ENCODE data around the gene MACROD2. TPM values are rescaled to one million over a fixed set of nuclear protein-coding genes. Genes with fewer than 3 reads are reported as not detected.

MACROD2 gene
- total and polyA plus RNA-seq, 2 donors (not counting 1 experiment from before 2014, with no cell fraction given): 5.3 to 6.7 TPM

DNA sequence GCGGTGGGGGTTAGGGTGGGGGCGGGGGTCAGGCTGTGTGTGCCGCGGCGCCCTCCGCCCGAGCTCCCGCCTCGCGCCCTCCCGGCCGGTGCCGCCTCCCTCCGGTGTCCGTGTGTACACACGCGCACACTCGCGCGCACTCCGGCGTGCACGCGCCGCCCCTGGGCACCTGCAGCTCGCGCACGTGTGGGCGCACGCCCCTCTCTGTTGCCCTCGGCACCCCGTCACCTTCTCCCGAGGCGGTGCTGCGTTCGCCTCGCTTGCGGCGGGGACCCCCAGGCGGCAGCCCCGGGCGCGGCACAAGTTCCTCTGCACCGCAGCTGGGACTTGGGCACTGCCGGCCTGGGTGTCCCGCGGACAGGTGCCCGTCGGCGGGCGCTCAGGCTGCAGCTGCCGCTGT is 525 bp downstream of the MACROD2 start:
- Mint-ChIP-seq H3K4me3 (no peak overlapping the region), H3K27me3 (peaks cover 21% of the 10 kb centered on the region), H3K4me1 (peaks cover 5% of the 10 kb centered on the region), H3K9me3 (ENCODE audit: insufficient read depth) (peaks cover 8% of the 10 kb centered on the region), H3K27ac (no peak overlapping the region)
- DNase-seq (peak; percentile 8), ATAC-seq (ENCODE audit: low read depth) (no peak)
- H3K9me3 ChIP-seq (ENCODE audit: control extremely low read depth in 1 of 3, control insufficient read depth in 2 of 3, insufficient read depth in 1 of 3, low read length in 2 of 3): peaks cover 0 to 16% (median 9%) of the 10 kb centered on the region in 3 donors
- ChIA-PET POLR2A (no interaction called here), CTCF (no interaction called here)
- TF ChIP-seq EZH2 (IDR thresholded peaks at IDR 0.05; ENCODE audit: borderline replicate concordance, insufficient read depth, low read depth, low read length, poor library complexity, severe bottlenecking): no peak
- TF ChIP-seq, protein P1, sequence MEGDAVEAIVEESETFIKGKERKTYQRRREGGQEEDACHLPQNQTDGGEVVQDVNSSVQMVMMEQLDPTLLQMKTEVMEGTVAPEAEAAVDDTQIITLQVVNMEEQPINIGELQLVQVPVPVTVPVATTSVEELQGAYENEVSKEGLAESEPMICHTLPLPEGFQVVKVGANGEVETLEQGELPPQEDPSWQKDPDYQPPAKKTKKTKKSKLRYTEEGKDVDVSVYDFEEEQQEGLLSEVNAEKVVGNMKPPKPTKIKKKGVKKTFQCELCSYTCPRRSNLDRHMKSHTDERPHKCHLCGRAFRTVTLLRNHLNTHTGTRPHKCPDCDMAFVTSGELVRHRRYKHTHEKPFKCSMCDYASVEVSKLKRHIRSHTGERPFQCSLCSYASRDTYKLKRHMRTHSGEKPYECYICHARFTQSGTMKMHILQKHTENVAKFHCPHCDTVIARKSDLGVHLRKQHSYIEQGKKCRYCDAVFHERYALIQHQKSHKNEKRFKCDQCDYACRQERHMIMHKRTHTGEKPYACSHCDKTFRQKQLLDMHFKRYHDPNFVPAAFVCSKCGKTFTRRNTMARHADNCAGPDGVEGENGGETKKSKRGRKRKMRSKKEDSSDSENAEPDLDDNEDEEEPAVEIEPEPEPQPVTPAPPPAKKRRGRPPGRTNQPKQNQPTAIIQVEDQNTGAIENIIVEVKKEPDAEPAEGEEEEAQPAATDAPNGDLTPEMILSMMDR (IDR thresholded peaks at IDR 0.05): no peak
- H3K27ac ChIP-seq (ENCODE audit: low read length in 2 of 2): no peak overlapping the region
- H2AFZ ChIP-seq (ENCODE audit: insufficient read depth, low read depth, low read length, poor library complexity, severe bottlenecking): no peak overlapping the region
- peak overlapping the region; percentile 8 for H3K4me2 ChIP-seq (replicated peaks; ENCODE audit: low read depth, low read length, poor library complexity, severe bottlenecking)
- H3K79me2 ChIP-seq (ENCODE audit: control insufficient read depth, insufficient read depth, low read length): no peaks in the 10 kb centered on the region
- no peaks in the 10 kb centered on the region for H4K20me1 ChIP-seq (ENCODE audit: control insufficient read depth, insufficient read depth, low read length, poor library complexity, severe bottlenecking)
- H3K4me3 ChIP-seq (ENCODE audit: control extremely low read depth in 1 of 5, extremely low read depth in 1 of 5, insufficient read depth in 1 of 5, low read depth in 2 of 5, low read length in 4 of 5): no peak overlapping the region
- no peak overlapping the region for H3K9ac ChIP-seq (ENCODE audit: low read length)
- H3K36me3 ChIP-seq (replicated peaks in 1 of 2; ENCODE audit: control extremely low read depth in 1 of 2, control insufficient read depth in 1 of 2, extremely low read depth in 1 of 2, insufficient read depth in 2 of 2, low read length in 1 of 2): no peaks in the 10 kb centered on the region
- peaks cover 0 to 10% (median 8%) of the 10 kb centered on the region in 4 experiments for H3K27me3 ChIP-seq (replicated peaks in 1 of 4; ENCODE audit: control extremely low read depth in 1 of 4, control insufficient read depth in 3 of 4, insufficient read depth in 4 of 4, low read length in 3 of 4)
- intact Hi-C loops (cut with micrococcal nuclease): no loop called here
- H3K4me1 ChIP-seq (ENCODE audit: control insufficient read depth in 2 of 2, insufficient read depth in 2 of 2, low read length in 2 of 2): peaks cover 0 to 7% of the 10 kb centered on the region in 2 donors
- WGBS (ENCODE audit: insufficient coverage): 7% methylated on average over 52 of the region's 52 CpGs

DNA sequence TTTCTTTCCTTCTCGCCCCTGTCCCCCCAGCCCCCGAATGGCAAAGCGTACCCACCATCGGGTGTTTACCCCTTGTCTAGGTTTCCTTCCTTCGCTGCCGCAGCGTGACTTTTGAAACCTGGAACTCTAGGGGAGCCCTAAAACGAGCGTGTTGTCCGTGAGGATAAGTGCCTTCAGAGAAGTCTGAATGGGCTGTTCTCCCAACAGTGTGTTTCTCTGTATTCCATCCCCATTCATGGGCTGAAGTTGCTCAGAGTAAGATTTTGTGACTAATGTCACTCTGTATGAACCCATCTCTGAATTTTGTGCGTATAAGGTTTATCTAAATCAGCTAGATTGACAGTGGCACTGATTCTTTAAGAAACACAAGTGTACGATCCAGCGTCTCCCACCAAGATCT is 949 bp downstream of the MACROD2 start:
- peak overlapping the region; percentile 53 for H3K4me3 Mint-ChIP-seq
- ATAC-seq (ENCODE audit: low read depth) (no peak), DNase-seq (no peak)
- H3K4me1 Mint-ChIP-seq: peaks cover 5% of the 10 kb centered on the region
- H3K4me2 ChIP-seq (replicated peaks; ENCODE audit: low read depth, low read length, poor library complexity, severe bottlenecking): no peak overlapping the region
- no peak overlapping the region for H3K9ac ChIP-seq (ENCODE audit: low read length)
- H3K27ac ChIP-seq (ENCODE audit: low read length in 2 of 2): no peak overlapping the region
- no peaks in the 10 kb centered on the region for H4K20me1 ChIP-seq (ENCODE audit: control insufficient read depth, insufficient read depth, low read length, poor library complexity, severe bottlenecking)
- peaks cover 0 to 7% of the 10 kb centered on the region in 2 donors for H3K4me1 ChIP-seq (ENCODE audit: control insufficient read depth in 2 of 2, insufficient read depth in 2 of 2, low read length in 2 of 2)
- intact Hi-C loops (cut with micrococcal nuclease): no loop called here
- H2AFZ ChIP-seq (ENCODE audit: insufficient read depth, low read depth, low read length, poor library complexity, severe bottlenecking): no peak overlapping the region
- ChIA-PET POLR2A (no interaction called here), CTCF (no interaction called here)
- H3K27me3 ChIP-seq (replicated peaks in 1 of 4; ENCODE audit: control extremely low read depth in 1 of 4, control insufficient read depth in 3 of 4, insufficient read depth in 4 of 4, low read length in 3 of 4): peaks cover 0 to 10% (median 8%) of the 10 kb centered on the region in 4 experiments
- peaks cover 0 to 16% (median 9%) of the 10 kb centered on the region in 3 donors for H3K9me3 ChIP-seq (ENCODE audit: control extremely low read depth in 1 of 3, control insufficient read depth in 2 of 3, insufficient read depth in 1 of 3, low read length in 2 of 3)
- TF ChIP-seq EZH2 (IDR thresholded peaks at IDR 0.05; ENCODE audit: borderline replicate concordance, insufficient read depth, low read depth, low read length, poor library complexity, severe bottlenecking): no peak
- TF ChIP-seq, protein P1 (IDR thresholded peaks at IDR 0.05): no peak
- no peaks in the 10 kb centered on the region for H3K79me2 ChIP-seq (ENCODE audit: control insufficient read depth, insufficient read depth, low read length)
- no peak overlapping the region for H3K4me3 ChIP-seq (ENCODE audit: control extremely low read depth in 1 of 5, extremely low read depth in 1 of 5, insufficient read depth in 1 of 5, low read depth in 2 of 5, low read length in 4 of 5)
- peaks cover 21% of the 10 kb centered on the region for H3K27me3 Mint-ChIP-seq
- no peak overlapping the region for H3K27ac Mint-ChIP-seq
- no peaks in the 10 kb centered on the region for H3K36me3 ChIP-seq (replicated peaks in 1 of 2; ENCODE audit: control extremely low read depth in 1 of 2, control insufficient read depth in 1 of 2, extremely low read depth in 1 of 2, insufficient read depth in 2 of 2, low read length in 1 of 2)
- 23% methylated on average over 13 of the region's 13 CpGs for WGBS (ENCODE audit: insufficient coverage)
- peaks cover 8% of the 10 kb centered on the region for H3K9me3 Mint-ChIP-seq (ENCODE audit: insufficient read depth)
